Measurements from ENCODE around the gene NUP133.

DNA sequence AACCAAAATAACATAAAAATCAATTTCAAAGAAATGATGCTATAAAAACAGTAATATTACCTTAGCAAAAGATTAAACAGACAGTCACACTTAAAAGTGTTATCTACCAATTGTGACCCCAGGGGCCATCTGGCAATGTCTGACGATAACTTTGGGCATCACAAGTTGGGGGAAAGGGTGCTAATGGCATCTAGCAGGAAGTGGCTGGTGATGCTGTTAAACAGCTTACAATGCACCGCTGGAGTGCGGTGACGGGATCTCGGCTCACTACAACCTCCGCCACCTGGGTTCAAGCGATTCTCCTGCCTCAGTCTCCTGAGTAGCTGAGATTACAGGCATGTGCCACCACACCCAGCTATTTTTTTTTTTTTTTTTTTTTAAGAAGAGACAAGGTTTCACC is 27.6 kb downstream of the NUP133 start:
- TF ChIP-seq, protein P1, sequence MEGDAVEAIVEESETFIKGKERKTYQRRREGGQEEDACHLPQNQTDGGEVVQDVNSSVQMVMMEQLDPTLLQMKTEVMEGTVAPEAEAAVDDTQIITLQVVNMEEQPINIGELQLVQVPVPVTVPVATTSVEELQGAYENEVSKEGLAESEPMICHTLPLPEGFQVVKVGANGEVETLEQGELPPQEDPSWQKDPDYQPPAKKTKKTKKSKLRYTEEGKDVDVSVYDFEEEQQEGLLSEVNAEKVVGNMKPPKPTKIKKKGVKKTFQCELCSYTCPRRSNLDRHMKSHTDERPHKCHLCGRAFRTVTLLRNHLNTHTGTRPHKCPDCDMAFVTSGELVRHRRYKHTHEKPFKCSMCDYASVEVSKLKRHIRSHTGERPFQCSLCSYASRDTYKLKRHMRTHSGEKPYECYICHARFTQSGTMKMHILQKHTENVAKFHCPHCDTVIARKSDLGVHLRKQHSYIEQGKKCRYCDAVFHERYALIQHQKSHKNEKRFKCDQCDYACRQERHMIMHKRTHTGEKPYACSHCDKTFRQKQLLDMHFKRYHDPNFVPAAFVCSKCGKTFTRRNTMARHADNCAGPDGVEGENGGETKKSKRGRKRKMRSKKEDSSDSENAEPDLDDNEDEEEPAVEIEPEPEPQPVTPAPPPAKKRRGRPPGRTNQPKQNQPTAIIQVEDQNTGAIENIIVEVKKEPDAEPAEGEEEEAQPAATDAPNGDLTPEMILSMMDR (IDR thresholded peaks at IDR 0.05 in 8 of 11, conservative IDR thresholded peaks at IDR 0.05 in 3 of 11) = no peak
- TF ChIP-seq POLR2A (IDR thresholded peaks at IDR 0.05) = no peak
